ENCODE results near the gene ARHGAP33.

ARHGAP33 gene

DNA sequence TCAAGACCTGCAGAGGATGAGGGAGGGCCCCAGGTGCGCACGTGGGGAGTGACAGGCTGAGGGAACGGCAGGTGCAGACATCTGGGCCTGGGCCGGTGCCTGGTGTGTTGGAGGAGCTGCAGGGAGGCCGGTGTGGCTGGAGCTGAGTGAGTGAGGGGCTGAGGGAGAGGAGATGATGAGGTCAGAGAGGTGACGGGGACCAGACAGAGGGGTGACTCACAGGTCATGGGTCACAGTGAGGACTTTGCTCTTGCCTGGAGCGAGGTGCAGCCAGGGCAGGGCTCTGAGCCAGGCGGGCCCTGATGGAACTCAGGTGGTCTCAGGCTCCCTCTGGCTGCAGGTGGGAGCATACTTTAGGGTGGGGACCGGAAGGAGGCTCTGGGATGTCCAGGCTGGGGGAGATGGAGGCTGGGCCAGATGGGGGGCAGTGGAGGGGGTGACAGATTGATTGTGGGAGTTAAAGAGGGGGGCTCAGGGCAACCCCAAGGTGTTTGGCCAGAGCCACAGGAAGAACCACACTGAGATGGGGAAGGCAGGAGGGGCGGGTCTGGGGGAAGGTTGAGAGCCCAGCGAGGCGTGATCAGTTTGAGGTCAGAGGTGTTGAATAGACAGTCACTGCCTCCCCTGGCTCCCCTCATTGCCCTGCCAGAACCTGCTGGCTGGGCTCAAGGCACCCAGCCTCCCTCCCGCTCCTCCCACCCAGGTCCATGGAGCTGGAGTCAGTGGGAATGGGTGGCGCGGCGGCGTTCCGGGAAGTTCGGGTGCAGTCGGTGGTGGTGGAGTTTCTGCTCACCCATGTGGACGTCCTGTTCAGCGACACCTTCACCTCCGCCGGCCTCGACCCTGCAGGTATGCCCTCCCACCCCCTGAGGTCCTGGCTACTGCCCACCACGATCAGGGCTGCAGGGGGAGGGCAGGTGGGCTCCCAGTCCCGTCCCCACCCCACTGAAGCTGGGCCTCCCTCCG is 8.4 kb downstream of the ARHGAP33 start:
- no peak overlapping the region for H3K27ac ChIP-seq (ENCODE audit: low read depth, low read length, severe bottlenecking)
- H3K4me1 ChIP-seq (ENCODE audit: control insufficient read depth, insufficient read depth, low read length, poor library complexity, severe bottlenecking) = peaks cover 4% of the 10 kb centered on the region
- H3K4me3 ChIP-seq (ENCODE audit: extremely low read depth, insufficient read depth, low read length, poor library complexity, severe bottlenecking) = no peak overlapping the region
- H3K9me3 ChIP-seq (ENCODE audit: control insufficient read depth, low read length) = no peaks in the 10 kb centered on the region
- 69 to 81% methylated on average over 14 to 23 of the region's 28 CpGs for WGBS, 2 experiments (ENCODE audit: insufficient coverage in 2 of 2)
- peaks cover 24% of the 10 kb centered on the region for H3K36me3 ChIP-seq (ENCODE audit: control insufficient read depth, insufficient read depth, low read length)

DNA sequence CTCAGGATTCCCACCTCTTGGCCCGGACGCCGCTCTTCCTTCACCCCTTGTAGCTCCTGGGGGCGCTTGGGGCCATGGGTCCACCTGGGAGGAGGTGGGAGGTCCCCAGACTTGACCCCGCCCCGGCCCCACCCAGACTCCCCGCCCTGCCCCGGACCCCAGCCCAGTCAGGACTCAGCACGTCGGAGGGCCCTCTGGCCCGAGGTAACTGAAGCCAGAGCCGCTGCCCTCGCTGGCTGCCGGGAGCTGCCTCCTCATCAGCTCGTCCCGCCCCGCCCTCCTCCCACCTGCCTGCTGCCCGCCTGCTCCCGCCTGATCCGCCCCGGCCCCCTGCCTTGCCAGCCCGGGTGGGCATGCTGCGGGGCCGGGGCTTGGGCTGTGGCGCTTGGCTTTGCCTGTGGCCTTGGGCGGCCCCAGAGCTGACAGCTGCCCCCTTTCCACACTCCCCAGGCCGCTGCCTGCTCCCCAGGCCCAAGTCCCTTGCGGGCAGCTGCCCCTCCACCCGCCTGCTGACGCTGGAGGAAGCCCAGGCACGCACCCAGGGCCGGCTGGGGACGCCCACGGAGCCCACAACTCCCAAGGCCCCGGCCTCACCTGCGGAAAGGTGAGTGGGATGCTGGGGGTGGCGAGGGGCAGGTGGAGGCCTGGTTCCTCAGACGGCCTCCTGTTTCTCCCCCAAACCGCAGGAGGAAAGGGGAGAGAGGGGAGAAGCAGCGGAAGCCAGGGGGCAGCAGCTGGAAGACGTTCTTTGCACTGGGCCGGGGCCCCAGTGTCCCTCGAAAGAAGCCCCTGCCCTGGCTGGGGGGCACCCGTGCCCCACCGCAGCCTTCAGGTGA is 9.4 kb downstream of the ARHGAP33 start:
- H3K27ac ChIP-seq (ENCODE audit: low read depth, low read length, severe bottlenecking) = no peak overlapping the region
- no peak overlapping the region for H3K4me3 ChIP-seq (ENCODE audit: extremely low read depth, insufficient read depth, low read length, poor library complexity, severe bottlenecking)
- H3K9me3 ChIP-seq (ENCODE audit: control insufficient read depth, low read length) = no peaks in the 10 kb centered on the region
- 47 to 55% methylated on average over 25 to 36 of the region's 45 CpGs for WGBS, 2 experiments (ENCODE audit: insufficient coverage in 2 of 2)
- H3K36me3 ChIP-seq (ENCODE audit: control insufficient read depth, insufficient read depth, low read length) = peaks cover 22% of the 10 kb centered on the region
- H3K4me1 ChIP-seq (ENCODE audit: control insufficient read depth, insufficient read depth, low read length, poor library complexity, severe bottlenecking) = peaks cover 4% of the 10 kb centered on the region

DNA sequence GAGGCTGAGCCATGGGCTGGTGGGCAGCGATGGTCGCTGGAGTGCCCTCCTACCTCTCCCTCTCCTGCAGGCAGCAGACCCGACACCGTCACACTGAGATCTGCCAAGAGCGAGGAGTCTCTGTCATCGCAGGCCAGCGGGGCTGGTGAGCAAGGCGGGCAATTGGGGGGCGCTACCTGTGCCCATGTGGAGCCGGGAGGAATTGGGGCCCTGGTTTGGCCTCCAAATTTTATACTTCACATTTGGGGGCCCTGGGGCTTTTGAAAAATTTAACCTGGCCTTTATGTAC is 9.9 kb downstream of the ARHGAP33 start:
- no peak overlapping the region for H3K4me3 ChIP-seq (ENCODE audit: extremely low read depth, insufficient read depth, low read length, poor library complexity, severe bottlenecking)
- H3K27ac ChIP-seq (ENCODE audit: low read depth, low read length, severe bottlenecking) = no peak overlapping the region
- 78 to 97% methylated on average over 6 to 10 of the region's 10 CpGs for WGBS, 2 experiments (ENCODE audit: insufficient coverage in 2 of 2)
- H3K36me3 ChIP-seq (ENCODE audit: control insufficient read depth, insufficient read depth, low read length) = peaks cover 17% of the 10 kb centered on the region
- H3K9me3 ChIP-seq (ENCODE audit: control insufficient read depth, low read length) = no peaks in the 10 kb centered on the region
- H3K4me1 ChIP-seq (ENCODE audit: control insufficient read depth, insufficient read depth, low read length, poor library complexity, severe bottlenecking) = peaks cover 4% of the 10 kb centered on the region

DNA sequence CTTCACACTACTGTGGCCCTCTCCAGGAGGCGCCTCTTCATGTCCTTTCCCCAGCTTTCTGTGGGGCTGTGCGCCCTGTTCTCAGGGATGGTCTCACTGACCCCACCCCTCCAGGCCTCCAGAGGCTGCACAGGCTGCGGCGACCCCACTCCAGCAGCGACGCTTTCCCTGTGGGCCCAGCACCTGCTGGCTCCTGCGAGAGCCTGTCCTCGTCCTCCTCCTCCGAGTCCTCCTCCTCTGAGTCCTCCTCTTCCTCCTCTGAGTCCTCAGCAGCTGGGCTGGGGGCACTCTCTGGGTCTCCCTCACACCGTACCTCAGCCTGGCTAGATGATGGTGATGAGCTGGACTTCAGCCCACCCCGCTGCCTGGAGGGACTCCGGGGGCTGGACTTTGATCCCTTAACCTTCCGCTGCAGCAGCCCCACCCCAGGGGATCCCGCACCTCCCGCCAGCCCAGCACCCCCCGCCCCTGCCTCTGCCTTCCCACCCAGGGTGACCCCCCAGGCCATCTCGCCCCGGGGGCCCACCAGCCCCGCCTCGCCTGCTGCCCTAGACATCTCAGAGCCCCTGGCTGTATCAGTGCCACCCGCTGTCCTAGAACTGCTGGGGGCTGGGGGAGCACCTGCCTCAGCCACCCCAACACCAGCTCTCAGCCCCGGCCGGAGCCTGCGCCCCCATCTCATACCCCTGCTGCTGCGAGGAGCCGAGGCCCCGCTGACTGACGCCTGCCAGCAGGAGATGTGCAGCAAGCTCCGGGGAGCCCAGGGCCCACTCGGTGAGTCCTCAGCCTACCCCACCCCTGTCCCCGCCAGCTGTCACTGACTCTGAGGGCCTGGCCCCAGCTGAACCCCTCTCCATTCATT is 11.2 kb downstream of the ARHGAP33 start:
- WGBS, 2 experiments (ENCODE audit: insufficient coverage in 2 of 2) = 94 to 97% methylated on average over 19 to 24 of the region's 31 CpGs

DNA sequence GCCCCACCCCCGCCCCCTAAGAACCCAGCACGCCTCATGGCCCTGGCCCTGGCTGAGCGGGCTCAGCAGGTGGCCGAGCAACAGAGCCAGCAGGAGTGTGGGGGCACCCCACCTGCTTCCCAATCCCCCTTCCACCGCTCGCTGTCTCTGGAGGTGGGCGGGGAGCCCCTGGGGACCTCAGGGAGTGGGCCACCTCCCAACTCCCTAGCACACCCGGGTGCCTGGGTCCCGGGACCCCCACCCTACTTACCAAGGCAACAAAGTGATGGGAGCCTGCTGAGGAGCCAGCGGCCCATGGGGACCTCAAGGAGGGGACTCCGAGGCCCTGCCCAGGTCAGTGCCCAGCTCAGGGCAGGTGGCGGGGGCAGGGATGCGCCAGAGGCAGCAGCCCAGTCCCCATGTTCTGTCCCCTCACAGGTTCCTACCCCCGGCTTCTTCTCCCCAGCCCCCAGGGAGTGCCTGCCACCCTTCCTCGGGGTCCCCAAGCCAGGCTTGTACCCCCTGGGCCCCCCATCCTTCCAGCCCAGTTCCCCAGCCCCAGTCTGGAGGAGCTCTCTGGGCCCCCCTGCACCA is 11.9 kb downstream of the ARHGAP33 start:
- Histone ChIP-seq H3K36me3 (ENCODE audit: control insufficient read depth, insufficient read depth, low read length) (peaks cover 12% of the 10 kb centered on the region), H3K4me3 (ENCODE audit: extremely low read depth, insufficient read depth, low read length, poor library complexity, severe bottlenecking) (no peak overlapping the region), H3K27ac (ENCODE audit: low read depth, low read length, severe bottlenecking) (no peak overlapping the region), H3K4me1 (ENCODE audit: control insufficient read depth, insufficient read depth, low read length, poor library complexity, severe bottlenecking) (peaks cover 4% of the 10 kb centered on the region), H3K9me3 (ENCODE audit: control insufficient read depth, low read length) (no peaks in the 10 kb centered on the region)
- WGBS, 2 experiments (ENCODE audit: insufficient coverage in 2 of 2) = 92 to 98% methylated on average over 6 to 10 of the region's 15 CpGs

More for the DNA sequence above, 11.2 kb downstream of the ARHGAP33 start:
- Histone ChIP-seq H3K9me3 (ENCODE audit: control insufficient read depth, low read length) (no peaks in the 10 kb centered on the region), H3K36me3 (ENCODE audit: control insufficient read depth, insufficient read depth, low read length) (peaks cover 12% of the 10 kb centered on the region), H3K4me1 (ENCODE audit: control insufficient read depth, insufficient read depth, low read length, poor library complexity, severe bottlenecking) (peaks cover 4% of the 10 kb centered on the region), H3K27ac (ENCODE audit: low read depth, low read length, severe bottlenecking) (no peak overlapping the region), H3K4me3 (ENCODE audit: extremely low read depth, insufficient read depth, low read length, poor library complexity, severe bottlenecking) (no peak overlapping the region)

DNA sequence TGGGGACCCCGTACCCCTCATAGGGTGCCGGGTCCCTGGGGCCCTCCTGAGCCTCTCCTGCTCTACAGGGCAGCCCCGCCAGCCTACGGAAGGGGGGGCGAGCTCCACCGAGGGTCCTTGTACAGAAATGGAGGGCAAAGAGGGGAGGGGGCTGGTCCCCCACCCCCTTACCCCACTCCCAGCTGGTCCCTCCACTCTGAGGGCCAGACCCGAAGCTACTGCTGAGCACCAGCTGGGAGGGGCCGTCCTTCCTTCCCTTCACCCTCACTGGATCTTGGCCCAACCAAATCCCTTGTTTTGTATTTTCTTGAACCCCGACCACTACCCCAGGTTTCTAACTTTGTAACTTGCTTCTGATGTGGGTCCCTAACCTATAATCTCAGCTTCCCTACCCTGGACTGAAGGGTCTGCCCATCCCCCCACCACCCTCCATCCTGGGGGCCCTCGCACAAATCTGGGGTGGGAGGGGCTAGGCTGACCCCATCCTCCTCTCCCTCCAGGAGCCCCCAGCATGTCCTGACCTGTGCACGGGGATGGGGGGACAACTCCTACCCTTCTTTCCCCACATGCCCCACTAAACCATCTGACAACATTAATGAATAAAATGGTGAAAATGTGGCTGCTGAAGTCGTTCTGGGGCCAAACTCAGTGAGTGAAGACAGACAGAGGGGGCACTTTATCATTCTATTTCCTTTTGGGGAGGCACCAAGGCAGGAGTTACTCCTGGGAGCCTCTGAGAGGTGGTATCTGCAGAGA is 13.0 kb downstream of the ARHGAP33 start:
- 80 to 89% methylated on average over 3 to 4 of the region's 12 CpGs for WGBS, 2 experiments (ENCODE audit: insufficient coverage in 2 of 2)
- H3K9me3 ChIP-seq (ENCODE audit: control insufficient read depth, low read length) = no peaks in the 10 kb centered on the region
- H3K4me1 ChIP-seq (ENCODE audit: control insufficient read depth, insufficient read depth, low read length, poor library complexity, severe bottlenecking) = no peaks in the 10 kb centered on the region
- H3K27ac ChIP-seq (ENCODE audit: low read depth, low read length, severe bottlenecking) = no peak overlapping the region
- peaks cover 8% of the 10 kb centered on the region for H3K36me3 ChIP-seq (ENCODE audit: control insufficient read depth, insufficient read depth, low read length)
- no peak overlapping the region for H3K4me3 ChIP-seq (ENCODE audit: extremely low read depth, insufficient read depth, low read length, poor library complexity, severe bottlenecking)

DNA sequence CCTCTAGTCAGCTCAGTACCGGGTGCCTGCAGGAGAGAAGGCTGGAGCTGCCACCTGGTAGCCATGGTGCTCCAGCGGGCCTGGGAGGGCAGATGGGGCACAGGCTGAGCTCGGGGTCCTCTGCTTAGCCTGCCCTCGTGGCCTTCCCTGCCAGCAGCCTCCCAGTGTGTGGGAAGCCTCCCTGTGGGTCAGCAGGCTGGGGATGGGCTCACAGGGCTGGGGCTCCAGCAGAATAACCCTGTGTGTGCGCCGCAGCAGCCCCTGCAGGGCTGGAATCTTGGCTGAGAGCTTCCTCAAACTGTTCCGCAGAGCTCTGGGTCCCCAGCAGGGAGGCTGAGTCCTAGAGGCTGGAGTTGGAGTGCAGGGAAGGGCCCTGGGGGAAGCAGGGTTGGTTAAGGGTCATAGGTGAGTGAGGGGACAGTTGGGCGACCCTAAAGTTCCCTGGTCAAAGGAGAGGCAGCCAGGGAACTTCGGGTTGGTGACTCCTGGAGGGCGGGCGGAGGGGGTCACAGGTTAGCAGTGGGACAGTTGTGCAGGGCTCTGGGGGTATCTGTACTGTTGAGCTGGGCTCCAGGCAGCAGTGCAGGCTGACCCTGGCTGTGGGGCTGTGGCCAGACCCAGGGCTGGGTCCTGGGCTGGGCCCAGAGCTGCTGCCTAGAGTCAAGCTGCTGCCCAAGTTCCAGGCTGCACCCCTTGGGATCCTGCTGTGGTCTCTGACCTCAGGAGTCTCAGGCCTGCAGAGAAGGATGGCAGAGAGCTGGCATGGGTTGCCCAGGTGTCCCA is 14.0 kb downstream of the ARHGAP33 start:
- H3K36me3 ChIP-seq (ENCODE audit: control insufficient read depth, insufficient read depth, low read length) = peaks cover 8% of the 10 kb centered on the region
- H3K4me3 ChIP-seq (ENCODE audit: extremely low read depth, insufficient read depth, low read length, poor library complexity, severe bottlenecking) = no peak overlapping the region
- no peaks in the 10 kb centered on the region for H3K4me1 ChIP-seq (ENCODE audit: control insufficient read depth, insufficient read depth, low read length, poor library complexity, severe bottlenecking)
- H3K9me3 ChIP-seq (ENCODE audit: control insufficient read depth, low read length) = no peaks in the 10 kb centered on the region
- WGBS, 2 experiments (ENCODE audit: insufficient coverage in 2 of 2) = 84 to 86% methylated on average over 9 to 11 of the region's 11 CpGs
- H3K27ac ChIP-seq (ENCODE audit: low read depth, low read length, severe bottlenecking) = no peak overlapping the region

DNA sequence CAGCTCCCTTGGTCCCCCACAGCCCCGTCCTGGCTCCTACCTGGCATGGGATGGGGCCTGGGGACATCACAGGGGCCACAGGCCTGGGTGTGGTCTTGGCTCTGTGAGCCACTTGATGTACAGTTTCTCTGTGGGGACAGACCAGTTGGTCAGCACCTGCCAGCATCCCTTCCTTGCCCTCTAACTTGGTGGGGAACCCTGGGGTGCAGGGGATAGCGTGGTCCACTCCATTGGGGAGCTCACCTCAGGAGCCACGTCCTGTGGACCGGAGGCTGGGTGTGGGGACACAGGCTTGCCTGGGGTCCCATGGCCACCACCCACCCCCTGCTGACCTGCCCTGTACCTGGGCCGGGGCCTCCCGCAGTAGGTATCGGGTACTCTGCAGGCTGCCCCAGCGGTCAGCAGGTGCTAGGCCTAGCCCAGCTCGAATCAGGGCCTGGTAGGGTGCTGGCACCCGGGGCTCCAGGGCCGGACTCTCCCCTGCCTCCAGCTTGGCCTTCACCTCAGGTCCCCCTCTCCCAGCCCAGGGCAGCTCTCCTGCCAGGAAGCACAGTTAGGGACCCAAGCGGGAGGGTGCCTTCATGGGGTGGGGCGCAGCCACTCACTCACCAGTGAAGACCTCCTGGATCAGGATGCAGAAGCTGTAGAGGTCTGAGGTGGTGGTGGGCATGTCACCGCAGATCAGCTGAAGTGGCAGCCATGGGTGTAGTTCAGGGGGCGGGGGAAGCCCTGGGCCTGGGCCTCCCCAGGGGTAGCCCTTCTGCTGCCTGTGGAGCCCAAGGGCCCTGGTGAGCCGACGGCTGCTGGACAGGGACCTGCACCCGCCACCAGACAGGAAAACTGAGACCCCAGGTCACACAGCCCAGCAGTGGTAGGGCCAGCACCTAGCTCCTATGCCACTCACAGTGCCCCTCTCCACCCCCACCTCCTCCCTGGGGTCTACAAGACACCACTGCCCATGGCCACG is 14.9 kb downstream of the ARHGAP33 start:
- H3K27ac ChIP-seq (ENCODE audit: low read depth, low read length, severe bottlenecking) = no peak overlapping the region
- H3K9me3 ChIP-seq (ENCODE audit: control insufficient read depth, low read length) = no peaks in the 10 kb centered on the region
- no peak overlapping the region for H3K4me3 ChIP-seq (ENCODE audit: extremely low read depth, insufficient read depth, low read length, poor library complexity, severe bottlenecking)
- no peaks in the 10 kb centered on the region for H3K4me1 ChIP-seq (ENCODE audit: control insufficient read depth, insufficient read depth, low read length, poor library complexity, severe bottlenecking)
- peaks cover 8% of the 10 kb centered on the region for H3K36me3 ChIP-seq (ENCODE audit: control insufficient read depth, insufficient read depth, low read length)
- 91% methylated on average over 14 to 16 of the region's 19 CpGs for WGBS, 2 experiments (ENCODE audit: insufficient coverage in 2 of 2)
